GM12875 (cell line): Measurements from ENCODE around the gene RFC3.

Experiments used
- H3K4me3 ChIP-seq: one replicate; pipeline ENCODE4 v1.5.1; 2011; ENCODE audit warnings: low read depth, low read length, control low read depth
- CTCF ChIP-seq: IDR thresholded peaks from 2 replicates; pipeline ENCODE4 v1.5.1; 2011; ENCODE audit warnings: low read depth, mild to moderate bottlenecking, control low read depth, inconsistent platforms, low read length, moderate library complexity, borderline replicate concordance; ENCODE audit not compliant: insufficient read depth

Gene RFC3

GRCh38 chr13:33838647-33839046 is 20.7 kb downstream of the RFC3 start:
- TF ChIP-seq CTCF, result no peak

GRCh38 chr13:33840402-33840801 is 22.5 kb downstream of the RFC3 start:
- TF ChIP-seq CTCF, result no peak
- H3K4me3 ChIP-seq, result no peak overlapping the region

More at GRCh38 chr13:33838647-33839046, 20.7 kb downstream of the RFC3 start:
- H3K4me3 ChIP-seq, result no peak overlapping the region

GRCh38 chr13:33842207-33842606 is 24.3 kb downstream of the RFC3 start:
- TF ChIP-seq CTCF, result no peak
- no peak overlapping the region for H3K4me3 ChIP-seq

GRCh38 chr13:33842986-33843385 is 25.0 kb downstream of the RFC3 start:
- TF ChIP-seq CTCF, result no peak
- no peak overlapping the region for H3K4me3 ChIP-seq

GRCh38 chr13:33845572-33846302 is 27.8 kb downstream of the RFC3 start:
- H3K4me3 ChIP-seq, result no peak overlapping the region
- no peak for TF ChIP-seq CTCF

- no peak for TF ChIP-seq CTCF
- H3K4me3 ChIP-seq, result no peak overlapping the region
Measured at GRCh38 chr13:33846303-33847062, 28.5 kb downstream of the RFC3 start.

GRCh38 chr13:33849211-33849610 is 31.3 kb downstream of the RFC3 start:
- no peak for TF ChIP-seq CTCF
- no peak overlapping the region for H3K4me3 ChIP-seq
